ENCODE results near the gene GGT6.

Gene GGT6

DNA sequence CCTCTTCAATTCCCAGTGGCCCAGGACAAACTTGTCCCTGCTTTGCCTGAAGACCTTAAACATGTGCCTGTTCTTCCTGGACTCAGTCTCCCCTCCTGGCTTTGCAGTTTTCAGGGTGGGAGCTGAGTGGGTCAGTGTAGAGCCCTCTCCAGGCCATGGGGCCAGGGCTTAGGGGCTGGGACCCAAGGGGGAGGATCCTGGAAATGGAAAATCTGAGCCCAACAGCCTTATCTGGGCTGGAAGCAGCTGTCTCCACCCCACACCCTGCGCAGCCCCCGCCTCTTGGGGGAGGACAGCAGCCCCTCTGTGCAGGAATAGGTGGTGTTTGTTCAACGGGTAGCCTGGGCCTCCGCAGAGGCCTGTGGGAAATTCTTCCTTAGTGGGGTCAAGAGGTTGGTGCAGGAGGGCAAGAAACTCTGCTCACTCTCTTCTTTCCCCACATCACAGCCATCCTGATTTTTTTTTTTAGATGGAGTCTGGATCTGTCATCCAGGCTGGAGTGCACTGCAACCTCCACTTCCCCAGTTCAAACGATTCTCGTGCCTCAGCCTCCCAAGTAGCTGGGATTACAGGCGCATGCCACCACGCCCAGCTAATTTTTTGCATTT lies 17.1 kb upstream of the GGT6 start:
- H3K27me3 ChIP-seq (ENCODE audit: insufficient read depth, low read length), result peaks cover 15% of the 10 kb centered on the region
- no peaks in the 10 kb centered on the region for H3K9me3 ChIP-seq (ENCODE audit: low read length)
- H3K4me1 ChIP-seq (ENCODE audit: insufficient read depth, low read length), result peaks cover 17% of the 10 kb centered on the region
- H3K36me3 ChIP-seq (ENCODE audit: insufficient read depth, low read length), result no peaks in the 10 kb centered on the region
- no peak overlapping the region for H3K4me3 ChIP-seq (ENCODE audit: low read length)
- peak overlapping the region; percentile 48 for H2AFZ ChIP-seq (ENCODE audit: low read depth, low read length)

DNA sequence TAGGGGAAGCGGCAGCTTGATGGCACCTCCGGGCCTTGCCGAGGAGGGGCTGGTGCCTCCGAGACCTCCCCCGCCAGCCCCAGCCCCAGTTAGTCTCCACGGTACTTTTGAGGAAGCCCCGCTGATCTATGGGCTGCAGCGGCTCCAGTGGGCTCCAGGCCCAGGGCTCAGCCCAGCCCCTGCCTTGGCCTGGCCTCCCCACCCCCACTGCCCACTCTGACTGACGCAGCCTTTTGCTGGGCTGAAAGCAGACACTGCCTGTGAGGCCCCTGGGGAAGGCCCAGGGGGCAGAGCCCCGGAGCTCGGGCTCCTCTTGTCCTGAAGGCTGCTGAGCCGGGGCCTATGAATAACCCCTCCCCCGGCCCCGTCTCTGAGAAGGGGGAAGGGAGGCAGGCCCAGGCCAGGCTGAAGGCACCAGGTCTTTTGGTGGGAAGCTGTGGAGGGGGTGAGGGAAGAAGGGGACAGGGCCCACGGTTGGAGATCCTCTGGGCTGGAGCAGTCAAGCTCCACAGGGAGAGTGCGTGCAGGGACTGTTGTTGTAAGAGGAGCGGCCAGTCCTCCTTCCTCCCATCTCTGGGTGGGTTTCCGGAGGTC lies 16.4 kb upstream of the GGT6 start:
- no peaks in the 10 kb centered on the region for H3K9me3 ChIP-seq (ENCODE audit: low read length)
- peaks cover 9% of the 10 kb centered on the region for H3K27me3 ChIP-seq (ENCODE audit: insufficient read depth, low read length)
- peaks cover 17% of the 10 kb centered on the region for H3K4me1 ChIP-seq (ENCODE audit: insufficient read depth, low read length)
- no peaks in the 10 kb centered on the region for H3K36me3 ChIP-seq (ENCODE audit: insufficient read depth, low read length)
- H2AFZ ChIP-seq (ENCODE audit: low read depth, low read length), result peak overlapping the region; percentile 48
- no peak overlapping the region for H3K4me3 ChIP-seq (ENCODE audit: low read length)

DNA sequence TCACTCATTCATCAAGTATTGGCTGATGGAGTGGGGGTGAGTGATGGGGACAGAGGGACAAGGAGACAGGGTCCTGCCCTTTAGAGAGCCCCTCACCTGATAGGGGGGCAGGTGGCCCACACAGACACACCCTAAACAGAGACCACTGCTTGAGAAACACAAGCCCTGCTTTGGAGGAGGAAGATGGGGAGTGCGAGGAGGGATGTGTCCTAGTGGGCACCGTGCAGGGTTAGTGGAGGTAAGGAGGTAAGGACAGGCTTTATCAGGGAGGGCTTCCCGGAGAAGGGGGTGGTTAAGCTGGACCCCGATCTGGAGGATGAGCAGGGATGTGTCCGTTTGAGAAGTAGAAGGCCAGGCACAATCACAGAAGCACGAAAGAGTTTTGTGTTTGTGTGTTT lies 15.8 kb upstream of the GGT6 start:
- Histone ChIP-seq H3K4me3 (ENCODE audit: low read length) (no peak overlapping the region), H2AFZ (ENCODE audit: low read depth, low read length) (peak overlapping the region; percentile 48), H3K36me3 (ENCODE audit: insufficient read depth, low read length) (no peaks in the 10 kb centered on the region), H3K27me3 (ENCODE audit: insufficient read depth, low read length) (peaks cover 3% of the 10 kb centered on the region), H3K9me3 (ENCODE audit: low read length) (no peaks in the 10 kb centered on the region), H3K4me1 (ENCODE audit: insufficient read depth, low read length) (peaks cover 17% of the 10 kb centered on the region)

DNA sequence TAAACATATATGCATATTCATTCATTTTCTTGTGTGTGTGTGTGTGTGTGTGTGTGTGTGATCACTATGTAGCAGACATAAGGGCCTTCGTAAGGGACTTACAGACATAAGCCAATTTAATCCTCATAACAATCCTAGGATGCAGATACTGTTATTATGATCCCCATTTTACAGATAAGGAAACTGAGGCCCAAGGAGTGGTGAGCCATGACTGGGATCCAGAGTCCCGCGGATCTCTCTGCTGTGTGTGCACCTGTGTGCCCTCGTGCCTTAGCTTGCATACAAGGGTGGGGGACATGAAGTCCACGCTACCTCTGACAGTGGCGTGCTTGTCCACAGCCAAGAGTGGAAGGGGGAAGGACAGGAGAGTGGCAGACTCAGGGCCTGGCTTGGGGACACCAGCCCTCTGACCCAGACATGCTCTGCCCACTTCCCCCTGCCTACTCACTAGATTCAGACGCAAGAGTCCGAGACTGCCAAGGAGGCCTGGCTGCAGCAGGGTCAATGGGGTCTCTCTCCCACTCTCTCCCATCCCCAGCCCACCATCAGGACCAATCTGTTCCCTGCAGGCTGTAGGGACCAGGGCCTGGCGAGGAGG lies 14.2 kb upstream of the GGT6 start:
- Histone ChIP-seq H2AFZ (ENCODE audit: low read depth, low read length) (no peak overlapping the region), H3K4me1 (ENCODE audit: insufficient read depth, low read length) (peaks cover 17% of the 10 kb centered on the region), H3K36me3 (ENCODE audit: insufficient read depth, low read length) (no peaks in the 10 kb centered on the region), H3K9me3 (ENCODE audit: low read length) (no peaks in the 10 kb centered on the region), H3K27me3 (ENCODE audit: insufficient read depth, low read length) (no peaks in the 10 kb centered on the region), H3K4me3 (ENCODE audit: low read length) (no peak overlapping the region)

DNA sequence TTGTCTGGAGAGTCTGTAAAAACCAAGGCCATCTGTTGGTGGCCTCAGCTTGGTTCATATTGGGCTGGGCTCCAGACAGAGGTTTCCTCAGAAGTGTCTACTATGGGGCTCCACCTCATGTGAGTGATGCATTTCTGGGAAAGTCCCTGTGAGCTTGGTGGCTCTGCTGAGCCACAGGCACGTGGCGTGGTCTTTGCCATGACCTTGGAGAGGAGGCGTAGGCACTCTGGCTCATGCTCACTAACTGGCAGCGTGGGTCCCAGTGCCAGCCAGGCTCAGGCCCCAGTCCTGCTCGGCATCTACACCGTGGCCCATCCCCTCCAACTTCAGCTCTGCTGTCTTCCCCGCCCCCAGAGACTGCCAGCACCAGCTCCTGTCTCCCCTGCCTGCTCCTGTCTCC lies 13.3 kb upstream of the GGT6 start:
- no peaks in the 10 kb centered on the region for H3K27me3 ChIP-seq (ENCODE audit: insufficient read depth, low read length)
- H3K4me1 ChIP-seq (ENCODE audit: insufficient read depth, low read length), result peaks cover 17% of the 10 kb centered on the region
- H3K9me3 ChIP-seq (ENCODE audit: low read length), result no peaks in the 10 kb centered on the region
- no peak overlapping the region for H2AFZ ChIP-seq (ENCODE audit: low read depth, low read length)
- H3K4me3 ChIP-seq (ENCODE audit: low read length), result no peak overlapping the region
- H3K36me3 ChIP-seq (ENCODE audit: insufficient read depth, low read length), result no peaks in the 10 kb centered on the region

DNA sequence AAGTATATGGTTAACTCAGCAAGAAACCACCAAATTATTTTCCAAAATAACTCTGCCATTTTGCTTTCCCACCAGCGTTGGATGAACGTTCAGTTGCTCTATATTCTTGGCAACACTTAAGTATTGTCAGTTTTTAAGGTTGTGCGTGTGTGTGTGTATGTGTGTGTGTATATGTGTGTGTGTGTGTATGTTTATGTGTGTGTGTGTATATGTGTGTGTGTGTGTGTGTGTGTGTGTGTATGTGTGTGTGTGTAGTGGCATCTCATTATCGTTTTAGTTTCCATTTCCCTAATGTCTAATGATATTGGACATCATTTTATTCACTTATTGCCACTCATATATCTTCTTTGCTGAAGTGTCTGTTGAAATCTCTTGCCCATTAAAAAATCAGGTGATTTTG lies 12.7 kb upstream of the GGT6 start:
- Histone ChIP-seq H3K36me3 (ENCODE audit: insufficient read depth, low read length) (no peaks in the 10 kb centered on the region), H2AFZ (ENCODE audit: low read depth, low read length) (no peak overlapping the region), H3K4me3 (ENCODE audit: low read length) (no peak overlapping the region), H3K27me3 (ENCODE audit: insufficient read depth, low read length) (no peaks in the 10 kb centered on the region), H3K4me1 (ENCODE audit: insufficient read depth, low read length) (peaks cover 17% of the 10 kb centered on the region), H3K9me3 (ENCODE audit: low read length) (no peaks in the 10 kb centered on the region)

DNA sequence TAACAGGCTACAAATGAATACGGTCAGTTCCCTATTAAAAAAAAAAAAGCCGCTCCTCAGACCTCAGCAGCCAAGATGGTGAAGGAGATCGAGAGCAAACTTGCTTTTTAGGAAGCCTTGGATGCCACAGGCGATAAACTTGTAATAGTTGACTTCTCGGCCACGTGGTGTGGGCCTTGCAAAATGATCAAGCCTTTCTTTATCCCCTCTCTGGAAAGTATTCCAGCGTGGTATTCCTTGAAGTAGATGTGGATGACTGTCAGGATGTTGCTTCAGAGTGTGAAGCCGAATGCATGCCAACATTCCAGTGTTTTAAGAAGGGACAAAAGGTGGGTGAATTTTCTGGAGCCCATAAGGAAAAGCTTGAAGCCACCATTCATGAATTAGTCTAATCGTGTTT lies 11.8 kb upstream of the GGT6 start:
- no peak overlapping the region for H2AFZ ChIP-seq (ENCODE audit: low read depth, low read length)
- H3K4me3 ChIP-seq (ENCODE audit: low read length), result no peak overlapping the region
- no peaks in the 10 kb centered on the region for H3K36me3 ChIP-seq (ENCODE audit: insufficient read depth, low read length)
- no peaks in the 10 kb centered on the region for H3K27me3 ChIP-seq (ENCODE audit: insufficient read depth, low read length)
- peaks cover 12% of the 10 kb centered on the region for H3K4me1 ChIP-seq (ENCODE audit: insufficient read depth, low read length)
- H3K9me3 ChIP-seq (ENCODE audit: low read length), result no peaks in the 10 kb centered on the region

DNA sequence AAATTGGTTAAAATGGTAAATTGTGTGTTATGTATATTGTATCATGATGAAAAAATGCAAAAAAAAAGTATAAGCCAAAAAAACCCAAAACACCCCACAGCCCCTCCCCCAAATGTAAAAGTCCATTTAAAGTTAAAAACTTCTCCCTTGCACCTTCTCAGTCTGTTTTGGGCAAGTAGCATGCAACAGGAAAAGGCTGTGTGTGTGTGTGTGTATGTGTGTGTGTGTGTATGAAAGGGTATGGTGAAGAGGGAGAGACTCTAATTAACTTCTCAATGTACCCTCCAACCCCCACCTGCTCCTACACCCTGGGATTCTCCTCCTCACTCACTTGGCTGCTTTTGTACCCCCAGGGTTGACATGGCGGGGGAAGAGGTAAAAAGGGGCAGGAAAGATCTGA lies 9.2 kb upstream of the GGT6 start:
- Histone ChIP-seq H3K36me3 (ENCODE audit: insufficient read depth, low read length) (no peaks in the 10 kb centered on the region), H3K27me3 (ENCODE audit: insufficient read depth, low read length) (no peaks in the 10 kb centered on the region), H3K9me3 (ENCODE audit: low read length) (no peaks in the 10 kb centered on the region), H2AFZ (ENCODE audit: low read depth, low read length) (no peak overlapping the region), H3K4me3 (ENCODE audit: low read length) (no peak overlapping the region), H3K4me1 (ENCODE audit: insufficient read depth, low read length) (peaks cover 2% of the 10 kb centered on the region)

DNA sequence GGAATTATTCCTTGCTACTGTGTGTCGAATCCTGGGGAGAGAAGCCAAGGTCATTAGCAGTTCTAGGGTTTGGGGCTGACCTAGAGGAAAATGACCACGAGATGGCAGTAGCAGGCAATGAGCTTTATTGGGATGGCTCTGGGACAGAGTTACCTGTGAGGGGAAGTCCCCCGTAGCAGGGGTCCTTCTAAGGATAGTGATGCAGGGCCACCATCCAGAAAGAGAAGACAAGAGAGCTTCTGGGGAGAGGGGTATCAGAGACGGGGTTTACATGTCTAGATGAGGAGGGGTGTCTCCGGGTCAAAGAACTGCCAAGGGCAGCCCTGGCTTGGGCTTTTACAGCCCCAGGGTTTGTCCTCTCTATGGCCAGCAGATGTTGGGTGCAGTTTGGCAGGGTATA lies 6.4 kb upstream of the GGT6 start:
- no peaks in the 10 kb centered on the region for H3K9me3 ChIP-seq (ENCODE audit: low read length)
- H3K4me3 ChIP-seq (ENCODE audit: low read length), result no peak overlapping the region
- no peak overlapping the region for H2AFZ ChIP-seq (ENCODE audit: low read depth, low read length)
- H3K36me3 ChIP-seq (ENCODE audit: insufficient read depth, low read length), result no peaks in the 10 kb centered on the region
- peaks cover 2% of the 10 kb centered on the region for H3K4me1 ChIP-seq (ENCODE audit: insufficient read depth, low read length)
- peaks cover 8% of the 10 kb centered on the region for H3K27me3 ChIP-seq (ENCODE audit: insufficient read depth, low read length)

DNA sequence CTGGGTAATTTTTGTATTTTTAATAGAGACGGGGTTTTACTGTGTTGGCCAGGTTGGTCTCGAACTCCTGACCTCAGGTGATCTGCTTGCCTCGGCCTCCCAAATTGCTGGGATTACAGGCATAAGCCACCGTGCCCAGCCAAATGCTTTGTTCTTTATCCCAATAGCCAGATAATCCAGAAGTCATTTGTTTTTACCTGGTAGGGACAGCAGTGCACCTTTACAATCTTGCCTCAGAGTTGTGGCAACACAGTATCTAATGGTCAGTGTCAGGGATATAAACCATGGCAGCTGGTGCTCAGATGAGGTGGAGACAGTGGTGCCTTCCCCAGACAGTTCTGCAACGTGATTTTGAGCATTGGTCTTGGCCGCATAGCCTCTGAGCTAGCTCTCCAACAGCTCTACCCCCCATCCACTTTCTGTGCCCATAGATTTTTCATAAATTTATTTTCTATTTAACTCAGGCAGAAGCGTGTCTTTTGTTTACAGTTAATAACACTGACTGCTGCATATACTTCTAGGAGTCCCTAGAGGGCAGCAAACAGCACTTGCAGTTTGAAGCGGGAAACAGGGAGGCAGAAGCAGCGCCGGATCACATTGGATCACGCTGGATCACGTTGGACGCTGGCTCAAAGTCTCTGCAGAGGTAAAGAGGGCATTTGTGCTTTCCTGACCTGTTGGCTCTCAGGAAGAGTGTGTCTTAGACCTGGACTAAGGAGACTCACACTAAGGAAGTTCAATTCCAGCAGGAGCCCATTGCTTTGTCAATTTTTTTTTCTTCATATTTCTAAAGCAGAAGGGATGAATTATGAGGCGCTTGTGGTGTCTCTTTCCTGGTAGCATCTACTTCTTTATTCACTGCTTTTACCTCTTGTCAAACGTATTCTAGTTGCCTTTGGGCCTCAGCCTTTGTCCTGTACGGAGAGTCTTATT lies 5.1 kb upstream of the GGT6 start:
- Histone ChIP-seq H3K36me3 (ENCODE audit: insufficient read depth, low read length) (no peaks in the 10 kb centered on the region), H3K9me3 (ENCODE audit: low read length) (no peaks in the 10 kb centered on the region), H3K27me3 (ENCODE audit: insufficient read depth, low read length) (peaks cover 8% of the 10 kb centered on the region), H2AFZ (ENCODE audit: low read depth, low read length) (no peak overlapping the region), H3K4me1 (ENCODE audit: insufficient read depth, low read length) (peaks cover 2% of the 10 kb centered on the region), H3K4me3 (ENCODE audit: low read length) (no peak overlapping the region)

DNA sequence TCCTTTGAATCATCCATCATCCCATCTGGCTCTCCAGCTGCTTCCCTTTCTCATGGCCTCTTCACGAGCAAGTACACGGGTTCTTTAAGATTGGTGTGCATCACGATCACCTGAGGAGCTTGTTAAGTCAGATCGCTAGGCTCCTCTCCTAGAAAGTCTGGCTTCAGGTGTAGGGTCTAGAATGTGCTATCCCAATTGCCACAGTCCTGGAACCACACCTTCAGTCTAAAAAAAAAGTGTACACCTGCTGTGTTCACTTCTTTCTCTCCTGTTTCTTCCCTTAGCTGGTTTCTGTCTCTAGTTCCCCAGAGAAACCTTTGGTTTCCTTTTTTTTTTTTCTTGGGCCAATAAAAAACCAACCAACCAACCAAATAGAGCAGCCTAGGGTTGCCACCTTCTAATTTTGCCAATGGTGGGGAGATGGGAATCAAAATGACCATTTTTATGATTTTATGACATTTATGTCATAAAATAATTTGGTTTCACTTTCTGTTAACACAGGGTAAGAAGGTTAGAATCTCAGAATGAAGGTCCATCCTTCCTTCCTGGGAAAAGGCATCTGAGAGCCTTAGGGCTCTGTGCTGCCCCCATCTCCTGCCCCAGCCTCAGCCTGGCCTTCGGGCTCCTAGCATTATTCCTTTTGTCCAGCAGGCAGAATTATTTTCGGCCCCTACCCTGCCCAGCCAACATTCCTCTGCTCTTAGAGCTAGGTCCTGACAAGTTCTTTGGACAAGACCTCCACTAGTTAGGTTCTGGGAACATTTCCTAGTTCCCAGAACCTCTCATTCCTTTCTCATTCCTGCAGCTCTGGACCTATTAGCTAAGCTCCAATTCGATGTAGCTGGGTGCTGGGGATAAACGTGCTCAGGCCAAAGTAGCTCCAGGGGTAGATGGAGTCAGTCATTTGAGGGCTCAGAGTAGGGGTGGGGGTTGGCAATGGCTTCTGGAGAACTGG lies 1.9 kb upstream of the GGT6 start:
- H3K4me3 ChIP-seq (ENCODE audit: low read length), result no peak overlapping the region
- H3K36me3 ChIP-seq (ENCODE audit: insufficient read depth, low read length), result no peaks in the 10 kb centered on the region

DNA sequence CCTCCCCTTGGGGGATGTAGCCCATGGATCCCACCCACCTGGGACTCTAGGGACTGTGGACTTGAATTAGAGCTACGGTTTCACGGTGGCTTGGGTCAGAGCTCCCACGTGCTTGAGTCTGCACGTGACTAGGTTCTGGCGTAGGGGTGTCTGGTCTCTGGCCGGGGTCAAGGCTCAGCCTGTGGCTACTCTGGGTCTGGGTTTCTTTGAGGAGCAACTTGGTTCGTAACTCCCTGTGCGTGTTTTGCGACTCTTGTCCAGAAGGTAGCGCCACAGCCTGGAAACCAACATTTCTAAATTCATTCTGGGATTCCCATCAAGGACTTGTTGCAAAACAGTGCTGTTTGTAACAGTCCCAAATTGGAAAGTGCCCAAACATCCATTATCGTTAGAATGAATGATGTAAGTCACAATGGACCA lies 470 bp upstream of the GGT6 start:
- Histone ChIP-seq H3K36me3 (ENCODE audit: insufficient read depth, low read length) (no peaks in the 10 kb centered on the region), H3K4me3 (ENCODE audit: low read length) (no peak overlapping the region), H3K9me3 (ENCODE audit: low read length) (no peaks in the 10 kb centered on the region), H2AFZ (ENCODE audit: low read depth, low read length) (no peak overlapping the region), H3K27me3 (ENCODE audit: insufficient read depth, low read length) (peaks cover 8% of the 10 kb centered on the region), H3K4me1 (ENCODE audit: insufficient read depth, low read length) (peaks cover 19% of the 10 kb centered on the region)

More for the DNA sequence above, 1.9 kb upstream of the GGT6 start:
- Histone ChIP-seq H3K4me1 (ENCODE audit: insufficient read depth, low read length) (peaks cover 12% of the 10 kb centered on the region), H2AFZ (ENCODE audit: low read depth, low read length) (no peak overlapping the region), H3K9me3 (ENCODE audit: low read length) (no peaks in the 10 kb centered on the region), H3K27me3 (ENCODE audit: insufficient read depth, low read length) (peaks cover 8% of the 10 kb centered on the region)

Measured in neuron (in vitro differentiated cells).